Measurements from ENCODE around the gene ZMYND11.

ZMYND11 gene

GRCh38 chr10:219731-220472 is 84.6 kb downstream of the ZMYND11 start (continued):
- TF ChIP-seq ZNF274 (IDR thresholded peaks at IDR 0.05; ENCODE audit: low read length) (no peak), ZNF274 (tag by site-specific recombination; IDR thresholded peaks at IDR 0.05; ENCODE audit: borderline replicate concordance) (no peak), ZNF10 (tag by site-specific recombination; IDR thresholded peaks at IDR 0.05) (no peak)

- ChIA-PET CTCF (no interaction called here), POLR2A (no interaction called here)
- Histone ChIP-seq H3K27ac (ENCODE audit: extremely low read depth, low read depth, low read length) (no peak overlapping the region), H3K36me3 (ENCODE audit: control insufficient read depth in 2 of 2, insufficient read depth in 1 of 2, low read length in 2 of 2) (no peaks in the 10 kb centered on the region), H3K9me3 (ENCODE audit: control insufficient read depth, insufficient read depth, low read depth, low read length) (no peaks in the 10 kb centered on the region), H3K4me3 (ENCODE audit: low read depth, low read length) (no peak overlapping the region), H3K4me1 (ENCODE audit: control insufficient read depth, insufficient read depth, low read length) (0 out of 2 replicates have a peak, but pooled peaks cover 4% of the 10 kb centered on the region)
- TF ChIP-seq ZFHX2 (tag by site-specific recombination; conservative IDR thresholded peaks at IDR 0.05) (no peak), SCRT1 (tag by site-specific recombination; IDR thresholded peaks at IDR 0.05; ENCODE audit: borderline replicate concordance) (no peak), KLF7 (tag by site-specific recombination; IDR thresholded peaks at IDR 0.05; ENCODE audit: borderline replicate concordance) (no peak), ZNF521 (tag by site-specific recombination; IDR thresholded peaks at IDR 0.05) (no peak), ZNF274 (IDR thresholded peaks at IDR 0.05; ENCODE audit: low read length) (no peak), ZNF274 (tag by site-specific recombination; IDR thresholded peaks at IDR 0.05; ENCODE audit: borderline replicate concordance) (no peak), KLF17 (tag by site-specific recombination; IDR thresholded peaks at IDR 0.05) (no peak), PATZ1 (tag by site-specific recombination; IDR thresholded peaks at IDR 0.05) (no peak), ZNF660 (tag by site-specific recombination; IDR thresholded peaks at IDR 0.05) (no peak), ZNF174 (tag by site-specific recombination; IDR thresholded peaks at IDR 0.05) (no peak), GLIS1 (tag by site-specific recombination; IDR thresholded peaks at IDR 0.05) (no peak), ZNF221 (tag by site-specific recombination; IDR thresholded peaks at IDR 0.05; ENCODE audit: borderline replicate concordance) (no peak), ZNF138 (tag by site-specific recombination; IDR thresholded peaks at IDR 0.05; ENCODE audit: borderline replicate concordance) (no peak), ZXDB (tag by site-specific recombination; IDR thresholded peaks at IDR 0.05) (no peak), ZNF354C (tag by site-specific recombination; IDR thresholded peaks at IDR 0.05; ENCODE audit: borderline replicate concordance, low read depth) (no peak), ZNF600 (tag by site-specific recombination; IDR thresholded peaks at IDR 0.05) (no peak), ZIC2 (tag by site-specific recombination; IDR thresholded peaks at IDR 0.05) (no peak), HOXA7 (CRISPR knock-in tag; IDR thresholded peaks at IDR 0.05; ENCODE audit: borderline replicate concordance) (no peak), ZNF311 (tag by site-specific recombination; IDR thresholded peaks at IDR 0.05; ENCODE audit: borderline replicate concordance) (no peak), ZNF280D (tag by site-specific recombination; IDR thresholded peaks at IDR 0.05) (no peak), ZNF776 (tag by site-specific recombination; IDR thresholded peaks at IDR 0.05; ENCODE audit: borderline replicate concordance) (no peak)
Measured at GRCh38 chr10:224571-224970, 89.3 kb downstream of the ZMYND11 start.
